ENCODE results near the gene RB1. TPM values are rescaled to one million over a fixed set of nuclear protein-coding genes. Genes with fewer than 3 reads are reported as not detected.

RB1 gene
- total RNA-seq, 1 donor from 2014 or later, result 36.2 TPM

- no peak for DNase-seq (ENCODE audit: low spot score)
- Mint-ChIP-seq H3K36me3 (ENCODE audit: low read depth, unreplicated experiment) (peaks cover 3% of the 10 kb centered on the region), H3K9me3 (ENCODE audit: unreplicated experiment) (no peaks in the 10 kb centered on the region), H3K4me1 (ENCODE audit: unreplicated experiment) (peaks cover 32% of the 10 kb centered on the region), H3K27ac (ENCODE audit: unreplicated experiment) (peak overlapping the region; percentile 88), H3K27me3 (ENCODE audit: unreplicated experiment) (no peaks in the 10 kb centered on the region), H3K4me3 (ENCODE audit: unreplicated experiment) (no peak overlapping the region)
- no peak for TF ChIP-seq CTCF (IDR thresholded peaks at IDR 0.05; ENCODE audit: unreplicated experiment)
These were observed 24.7 kb upstream of the RB1 start for GRCh38 chr13:48278806-48279205.

- no peaks in the 10 kb centered on the region for H3K27me3 Mint-ChIP-seq (ENCODE audit: unreplicated experiment)
These were observed 22.0 kb upstream of the RB1 start for GRCh38 chr13:48281556-48281955.

GRCh38 chr13:48291730-48292129 lies 11.8 kb upstream of the RB1 start:
- Mint-ChIP-seq H3K27me3 (ENCODE audit: unreplicated experiment) (no peaks in the 10 kb centered on the region), H3K4me3 (ENCODE audit: unreplicated experiment) (no peak overlapping the region), H3K36me3 (ENCODE audit: low read depth, unreplicated experiment) (no peaks in the 10 kb centered on the region), H3K27ac (ENCODE audit: unreplicated experiment) (no peak overlapping the region), H3K4me1 (ENCODE audit: unreplicated experiment) (peaks cover 6% of the 10 kb centered on the region), H3K9me3 (ENCODE audit: unreplicated experiment) (no peaks in the 10 kb centered on the region)
- TF ChIP-seq CTCF (IDR thresholded peaks at IDR 0.05; ENCODE audit: unreplicated experiment), result no peak
- DNase-seq (ENCODE audit: low spot score), result no peak

More at GRCh38 chr13:48281556-48281955, 22.0 kb upstream of the RB1 start:
- TF ChIP-seq CTCF (IDR thresholded peaks at IDR 0.05; ENCODE audit: unreplicated experiment), result no peak
- H3K4me3 Mint-ChIP-seq (ENCODE audit: unreplicated experiment), result no peak overlapping the region
- H3K9me3 Mint-ChIP-seq (ENCODE audit: unreplicated experiment), result no peaks in the 10 kb centered on the region
- peaks cover 28% of the 10 kb centered on the region for H3K4me1 Mint-ChIP-seq (ENCODE audit: unreplicated experiment)
- no peak overlapping the region for H3K27ac Mint-ChIP-seq (ENCODE audit: unreplicated experiment)
- no peak for DNase-seq (ENCODE audit: low spot score)
- H3K36me3 Mint-ChIP-seq (ENCODE audit: low read depth, unreplicated experiment), result no peaks in the 10 kb centered on the region

- no peak for TF ChIP-seq CTCF (IDR thresholded peaks at IDR 0.05; ENCODE audit: unreplicated experiment)
- no peak overlapping the region for H3K4me3 Mint-ChIP-seq (ENCODE audit: unreplicated experiment)
- H3K36me3 Mint-ChIP-seq (ENCODE audit: low read depth, unreplicated experiment), result no peaks in the 10 kb centered on the region
- H3K27me3 Mint-ChIP-seq (ENCODE audit: unreplicated experiment), result no peaks in the 10 kb centered on the region
- no peak overlapping the region for H3K27ac Mint-ChIP-seq (ENCODE audit: unreplicated experiment)
- peaks cover 6% of the 10 kb centered on the region for H3K4me1 Mint-ChIP-seq (ENCODE audit: unreplicated experiment)
- DNase-seq (ENCODE audit: low spot score), result no peak
- no peaks in the 10 kb centered on the region for H3K9me3 Mint-ChIP-seq (ENCODE audit: unreplicated experiment)
These were observed 10.9 kb upstream of the RB1 start for GRCh38 chr13:48292650-48293049.

GRCh38 chr13:48294653-48295052 lies 8.9 kb upstream of the RB1 start:
- H3K27ac Mint-ChIP-seq (ENCODE audit: unreplicated experiment), result no peak overlapping the region
- TF ChIP-seq CTCF (IDR thresholded peaks at IDR 0.05; ENCODE audit: unreplicated experiment), result no peak
- H3K36me3 Mint-ChIP-seq (ENCODE audit: low read depth, unreplicated experiment), result no peaks in the 10 kb centered on the region
- H3K4me1 Mint-ChIP-seq (ENCODE audit: unreplicated experiment), result peaks cover 6% of the 10 kb centered on the region
- DNase-seq (ENCODE audit: low spot score), result no peak
- no peaks in the 10 kb centered on the region for H3K9me3 Mint-ChIP-seq (ENCODE audit: unreplicated experiment)
- H3K4me3 Mint-ChIP-seq (ENCODE audit: unreplicated experiment), result no peak overlapping the region
- no peaks in the 10 kb centered on the region for H3K27me3 Mint-ChIP-seq (ENCODE audit: unreplicated experiment)

Measured in endothelial cell (in vitro differentiated cells).